ENCODE results near the gene ANXA10. TPM values are rescaled to one million over a fixed set of nuclear protein-coding genes. Genes with fewer than 3 reads are reported as not detected.
"Not testable (repeated sequence)": the region's sequence is repeated elsewhere in the genome, so short reads cannot be mapped to it uniquely, and the experiment has no call there.

ANXA10 gene
- total RNA-seq, 2 donors from 2014 or later, result not detected

GRCh38 chr4:168109527-168109926 is 17.2 kb downstream of the ANXA10 start:
- intact Hi-C loops (cut with DNase I), result no loop called here
- ATAC-seq (no peak), DNase-seq (no peak)

- DNase-seq; ATAC-seq; intact Hi-C loops (cut with DNase I): not testable (repeated sequence)
Observed at GRCh38 chr4:168113059-168113458, 20.7 kb downstream of the ANXA10 start.

GRCh38 chr4:168118116-168118655 is 25.8 kb downstream of the ANXA10 start:
- DNase-seq, result no peak
- intact Hi-C loops (cut with DNase I), result no loop called here
- ATAC-seq, result no peak

- ATAC-seq, result no peak
- no peak for DNase-seq
- intact Hi-C loops (cut with DNase I), result no loop called here
Observed at GRCh38 chr4:168119100-168119499, 26.8 kb downstream of the ANXA10 start.

- ATAC-seq (no peak), DNase-seq (no peak)
- intact Hi-C loops (cut with DNase I), result no loop called here
Observed at GRCh38 chr4:168119890-168120289, 27.6 kb downstream of the ANXA10 start.

- no peak for DNase-seq
- intact Hi-C loops (cut with DNase I), result no loop called here
- no peak for ATAC-seq
Observed at GRCh38 chr4:168120811-168121210, 28.5 kb downstream of the ANXA10 start.

GRCh38 chr4:168124008-168124641 is 31.8 kb downstream of the ANXA10 start:
- intact Hi-C loops (cut with DNase I), result no loop called here
- no peak for ATAC-seq
- no peak for DNase-seq

- intact Hi-C loops (cut with DNase I), result no loop called here
- DNase-seq (no peak), ATAC-seq (no peak)
Observed at GRCh38 chr4:168126952-168127351, 34.6 kb downstream of the ANXA10 start.

- intact Hi-C loops (cut with DNase I), result no loop called here
- DNase-seq (no peak), ATAC-seq (no peak)
Observed at GRCh38 chr4:168128601-168129000, 36.3 kb downstream of the ANXA10 start.

GRCh38 chr4:168129046-168129772 is 36.9 kb downstream of the ANXA10 start:
- intact Hi-C loops (cut with DNase I), result no loop called here
- no peak for ATAC-seq
- no peak for DNase-seq

- intact Hi-C loops (cut with DNase I), result no loop called here
- DNase-seq, result no peak
- no peak for ATAC-seq
Observed at GRCh38 chr4:168129802-168130201, 37.5 kb downstream of the ANXA10 start.

- DNase-seq, result no peak
- intact Hi-C loops (cut with DNase I), result no loop called here
- ATAC-seq, result no peak
Observed at GRCh38 chr4:168131196-168131595, 38.9 kb downstream of the ANXA10 start.

- intact Hi-C loops (cut with DNase I), result no loop called here
- no peak for DNase-seq
- no peak for ATAC-seq
Observed at GRCh38 chr4:168134651-168135050, 42.3 kb downstream of the ANXA10 start.

- DNase-seq; intact Hi-C loops (cut with DNase I); ATAC-seq: not testable (repeated sequence)
Observed at GRCh38 chr4:168135860-168136259, 43.5 kb downstream of the ANXA10 start.

GRCh38 chr4:168137695-168138094 is 45.4 kb downstream of the ANXA10 start:
- intact Hi-C loops (cut with DNase I); ATAC-seq; DNase-seq: not testable (repeated sequence)

- ATAC-seq, result no peak
- intact Hi-C loops (cut with DNase I), result no loop called here
- DNase-seq, result no peak
Observed at GRCh38 chr4:168138143-168138542, 45.8 kb downstream of the ANXA10 start.

GRCh38 chr4:168139336-168139735 is 47.0 kb downstream of the ANXA10 start:
- DNase-seq (no peak), ATAC-seq (no peak)
- intact Hi-C loops (cut with DNase I), result no loop called here

- ATAC-seq, result no peak
- intact Hi-C loops (cut with DNase I), result no loop called here
Observed at GRCh38 chr4:168141733-168142132, 49.4 kb downstream of the ANXA10 start.

GRCh38 chr4:168143601-168144000 is 51.3 kb downstream of the ANXA10 start:
- ATAC-seq (no peak), DNase-seq (no peak)
- intact Hi-C loops (cut with DNase I), result no loop called here

More at GRCh38 chr4:168141733-168142132, 49.4 kb downstream of the ANXA10 start:
- DNase-seq, result no peak

- intact Hi-C loops (cut with DNase I), result loop anchor here in 1 of 2 donors (10.0 kb wide), 1 partner anchor 1986 kb away; no protein-coding TSS in a partner anchor
- no peak for ATAC-seq
- DNase-seq, result no peak
Observed at GRCh38 chr4:168150420-168151050, 58.2 kb downstream of the ANXA10 start.
